ENCODE measurements around the gene LPCAT1. TPM values are rescaled to one million over a fixed set of nuclear protein-coding genes. Genes with fewer than 3 reads are reported as not detected.

The LPCAT1 gene
- total and polyA plus RNA-seq, 2 donors (not counting 3 experiments of a cell fraction or from before 2014, with no cell fraction given): 28.9 to 57.2 TPM

GRCh38 chr5:1514027-1514818 is 9.5 kb downstream of the LPCAT1 start:
- DNase-seq (ENCODE audit: low read depth, low spot score): no peak

More at GRCh38 chr5:1514027-1514818, 9.5 kb downstream of the LPCAT1 start:
- H3K79me2 ChIP-seq (ENCODE audit: control insufficient read depth, insufficient read depth, low read length): peaks cover 86% of the 10 kb centered on the region
- no peaks in the 10 kb centered on the region for H3K9me3 ChIP-seq (replicated peaks; ENCODE audit: control insufficient read depth, insufficient read depth, low read length)
- no peaks in the 10 kb centered on the region for H4K20me1 ChIP-seq (replicated peaks; ENCODE audit: control insufficient read depth, extremely low read depth, insufficient read depth, low read length)
- H3K27ac ChIP-seq (ENCODE audit: insufficient read depth, low read depth, low read length): no peak overlapping the region
- H3K36me3 ChIP-seq (ENCODE audit: control insufficient read depth in 2 of 2, extremely low read depth in 1 of 2, insufficient read depth in 2 of 2, low read length in 2 of 2): peaks cover 4 to 24% of the 10 kb centered on the region in 2 experiments
- intact Hi-C loops (cut with micrococcal nuclease): no loop called here
- no peak overlapping the region for H3K9ac ChIP-seq (replicated peaks; ENCODE audit: extremely low read depth, insufficient read depth, low read length)
- ChIA-PET POLR2A (no interaction called here), CTCF (interaction anchor here (0.7 to 1.2 kb wide), 3 partner anchors 9 to 670 kb away, joined by 3 read pairs; partner anchors contain the start of gene LPCAT1)
- H3K9me1 ChIP-seq (replicated peaks; ENCODE audit: control insufficient read depth, extremely low read depth, insufficient read depth, low read length): no peaks in the 10 kb centered on the region
- H3K4me1 ChIP-seq (ENCODE audit: control insufficient read depth, extremely low read depth, insufficient read depth, low read length): no peaks in the 10 kb centered on the region
- FAIRE-seq: no peak
- H2AFZ ChIP-seq (ENCODE audit: low read depth, low read length): no peak overlapping the region
- TF ChIP-seq POLR2A (IDR thresholded peaks at IDR 0.05; ENCODE audit: low read depth, low read length) (no peak), GATA2 (IDR thresholded peaks at IDR 0.05; ENCODE audit: insufficient read depth, insufficient read length, low read depth, low read length) (no peak), MYC (IDR thresholded peaks at IDR 0.05; ENCODE audit: low read depth, low read length) (no peak), MAX (IDR thresholded peaks at IDR 0.05; ENCODE audit: insufficient read depth, insufficient read length) (no peak), CTCF (IDR thresholded peaks at IDR 0.05; ENCODE audit: extremely low read depth in 1 of 2, insufficient read depth in 1 of 2, low read depth in 1 of 2, low read length in 2 of 2) (no peak), EZH2 (IDR thresholded peaks at IDR 0.05; ENCODE audit: borderline replicate concordance, low read depth, low read length, severe bottlenecking) (no peak), JUN (IDR thresholded peaks at IDR 0.05; ENCODE audit: borderline replicate concordance, insufficient read depth, insufficient read length, low read depth) (no peak), POLR2AphosphoS5 (IDR thresholded peaks at IDR 0.05; ENCODE audit: insufficient read depth, low read depth, low read length) (no peak), FOS (IDR thresholded peaks at IDR 0.05; ENCODE audit: borderline replicate concordance, insufficient read depth, low read length) (no peak)
- H3K4me2 ChIP-seq (ENCODE audit: insufficient read depth, low read length): no peak overlapping the region
- H3K4me3 ChIP-seq (replicated peaks in 1 of 3; ENCODE audit: insufficient read depth in 1 of 3, low read depth in 1 of 3, low read length in 3 of 3): no peak overlapping the region
- H3K27me3 ChIP-seq (ENCODE audit: control insufficient read depth in 2 of 2, insufficient read depth in 2 of 2, low read length in 2 of 2): no peaks in the 10 kb centered on the region
- dilution Hi-C loops (cut with MboI; ENCODE audit: extremely low pct_ligation_motif_present, low sequenced_read_pairs): no loop called here
- no TSS peak for BruUV-seq (replicated peaks)
